Measurements from ENCODE around the gene KIAA1586. TPM values are rescaled to one million over a fixed set of nuclear protein-coding genes. Genes with fewer than 3 reads are reported as not detected.

Gene KIAA1586
- total and polyA plus RNA-seq, 9 of the 15 experiments (the other 6 are each of a cell fraction or from before 2014, with no cell fraction given), result 23.4 to 43.6 (median 29.5) TPM

- no peak overlapping the region for H3K27ac ChIP-seq (ENCODE audit: extremely low read depth, low read depth, low read length)
- WGBS (ENCODE audit: insufficient coverage, low coverage, missing lambda C conversion rate), result 49% methylated on average over 9 of the region's 9 CpGs
- H3K27me3 ChIP-seq (ENCODE audit: control insufficient read depth in 2 of 2, insufficient read depth in 2 of 2, low read length in 2 of 2), result no peaks in the 10 kb centered on the region
Observed at GRCh38 chr6:57029213-57029612, 17.3 kb upstream of the KIAA1586 start.

More at GRCh38 chr6:57029213-57029612, 17.3 kb upstream of the KIAA1586 start:
- CTCF ChIA-PET (ENCODE audit: low intra/inter-chr PET ratio), result no interaction called here
- peak overlapping the region; percentile 34; the same call in 1 of the 2 replicates for H2AFZ ChIP-seq (ENCODE audit: low read depth, low read length)
- intact Hi-C loops (cut with micrococcal nuclease), result no loop called here
- H3K9ac ChIP-seq (ENCODE audit: insufficient read depth in 1 of 2, low read depth in 2 of 2, low read length in 2 of 2), result no peak overlapping the region
- H4K20me1 ChIP-seq (replicated peaks; ENCODE audit: control insufficient read depth, insufficient read depth, low read length), result no peaks in the 10 kb centered on the region
- no peaks in the 10 kb centered on the region for H3K79me2 ChIP-seq (ENCODE audit: control insufficient read depth, insufficient read depth, low read length)
- no peaks in the 10 kb centered on the region for H3K9me1 ChIP-seq (ENCODE audit: control insufficient read depth, insufficient read depth, low read length)
- no peaks in the 10 kb centered on the region for H3K36me3 ChIP-seq (ENCODE audit: control insufficient read depth, insufficient read depth, low read length)
- no peak for DNase-seq (ENCODE audit: extremely low read depth in 1 of 4, low spot score in 3 of 4)
- no peak overlapping the region for H3K4me3 ChIP-seq
- FAIRE-seq, result no peak
- H3K4me1 ChIP-seq (replicated peaks in 1 of 2; ENCODE audit: control insufficient read depth in 2 of 2, insufficient read depth in 2 of 2, low read length in 2 of 2), result no peaks in the 10 kb centered on the region
- no TSS peak for BruUV-seq (replicated peaks)
- no peak for TF ChIP-seq ZNF124 (CRISPR knock-in tag; IDR thresholded peaks at IDR 0.05)
- no peak for TF ChIP-seq SIRT6 (IDR thresholded peaks at IDR 0.05; ENCODE audit: low read depth, low read length)
- no peak for TF ChIP-seq ZBTB12 (CRISPR knock-in tag; IDR thresholded peaks at IDR 0.05)
- TF ChIP-seq RBM25 (IDR thresholded peaks at IDR 0.05; ENCODE audit: low read depth, low read length, severe bottlenecking), result no peak
- TF ChIP-seq GATA2 (CRISPR knock-in tag; IDR thresholded peaks at IDR 0.05), result no peak
- no peak for TF ChIP-seq ZSCAN32 (CRISPR knock-in tag; IDR thresholded peaks at IDR 0.05)
- TF ChIP-seq KDM2B (CRISPR knock-in tag; IDR thresholded peaks at IDR 0.05), result no peak
- TF ChIP-seq HDAC3 (IDR thresholded peaks at IDR 0.05; ENCODE audit: borderline replicate concordance, partially characterized antibody), result no peak
- no peak for TF ChIP-seq ZFX (CRISPR knock-in tag; IDR thresholded peaks at IDR 0.05)
- no peak for TF ChIP-seq PHF8 (IDR thresholded peaks at IDR 0.05; ENCODE audit: borderline replicate concordance, low read length)
- no peak for TF ChIP-seq PHF21A (IDR thresholded peaks at IDR 0.05; ENCODE audit: borderline replicate concordance, low read depth)
- no peak for TF ChIP-seq TCF3 (CRISPR knock-in tag; IDR thresholded peaks at IDR 0.05)
- TF ChIP-seq MIER1 (IDR thresholded peaks at IDR 0.05; ENCODE audit: low read depth), result no peak
- no peak for TF ChIP-seq ELF2 (CRISPR knock-in tag; IDR thresholded peaks at IDR 0.05)
- TF ChIP-seq ZNF197 (CRISPR knock-in tag; IDR thresholded peaks at IDR 0.05; ENCODE audit: low read depth), result no peak
- no peak overlapping the region for H3K4me2 ChIP-seq (ENCODE audit: insufficient read depth, low read length)
- no peak for ATAC-seq
- in situ Hi-C loops (cut with MboI), result no loop called here
- H3K9me3 ChIP-seq (replicated peaks; ENCODE audit: control insufficient read depth, insufficient read depth, low read depth, low read length), result peaks cover 9% of the 10 kb centered on the region
- POLR2A ChIA-PET, result no interaction called here
